Measurements from ENCODE around the gene TRAPPC10.
"Not testable (repeated sequence)": the region's sequence is repeated elsewhere in the genome, so short reads cannot be mapped to it uniquely, and the experiment has no call there.

GRCh38 chr21:44107589-44107988, 95.5 kb downstream of the TRAPPC10 start:
- not testable (repeated sequence) for TF ChIP-seq REST (IDR thresholded peaks at IDR 0.05; ENCODE audit: low read depth, low read length); KDM1A (IDR thresholded peaks at IDR 0.05; ENCODE audit: borderline replicate concordance); CBFB (IDR thresholded peaks at IDR 0.05; ENCODE audit: low read depth); SREBF2 (IDR thresholded peaks at IDR 0.05; ENCODE audit: low read length); FOXM1 (IDR thresholded peaks at IDR 0.05; ENCODE audit: low read depth, low read length); POLR2AphosphoS2 (IDR thresholded peaks at IDR 0.05; ENCODE audit: low read depth, low read length); TARDBP (IDR thresholded peaks at IDR 0.05; ENCODE audit: borderline replicate concordance); RAD21 (IDR thresholded peaks at IDR 0.05; ENCODE audit: insufficient read depth, low read depth, low read length)
- TF ChIP-seq, protein P1, sequence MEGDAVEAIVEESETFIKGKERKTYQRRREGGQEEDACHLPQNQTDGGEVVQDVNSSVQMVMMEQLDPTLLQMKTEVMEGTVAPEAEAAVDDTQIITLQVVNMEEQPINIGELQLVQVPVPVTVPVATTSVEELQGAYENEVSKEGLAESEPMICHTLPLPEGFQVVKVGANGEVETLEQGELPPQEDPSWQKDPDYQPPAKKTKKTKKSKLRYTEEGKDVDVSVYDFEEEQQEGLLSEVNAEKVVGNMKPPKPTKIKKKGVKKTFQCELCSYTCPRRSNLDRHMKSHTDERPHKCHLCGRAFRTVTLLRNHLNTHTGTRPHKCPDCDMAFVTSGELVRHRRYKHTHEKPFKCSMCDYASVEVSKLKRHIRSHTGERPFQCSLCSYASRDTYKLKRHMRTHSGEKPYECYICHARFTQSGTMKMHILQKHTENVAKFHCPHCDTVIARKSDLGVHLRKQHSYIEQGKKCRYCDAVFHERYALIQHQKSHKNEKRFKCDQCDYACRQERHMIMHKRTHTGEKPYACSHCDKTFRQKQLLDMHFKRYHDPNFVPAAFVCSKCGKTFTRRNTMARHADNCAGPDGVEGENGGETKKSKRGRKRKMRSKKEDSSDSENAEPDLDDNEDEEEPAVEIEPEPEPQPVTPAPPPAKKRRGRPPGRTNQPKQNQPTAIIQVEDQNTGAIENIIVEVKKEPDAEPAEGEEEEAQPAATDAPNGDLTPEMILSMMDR (IDR thresholded peaks at IDR 0.05 in 2 of 3, conservative IDR thresholded peaks at IDR 0.05 in 1 of 3; ENCODE audit: control insufficient read depth in 2 of 3, extremely low read depth in 1 of 3, insufficient read depth in 1 of 3, low read depth in 3 of 3, low read length in 3 of 3), result not testable (repeated sequence)

Data from GM12878 (cell line).